Fibroblast of skin of back (primary cell): ENCODE data around the gene SDHB.

Experiments used
- DNase-seq: peaks from one replicate; pipeline ENCODE4 v3.0.0-alpha.2; 2013

The SDHB gene

DNA sequence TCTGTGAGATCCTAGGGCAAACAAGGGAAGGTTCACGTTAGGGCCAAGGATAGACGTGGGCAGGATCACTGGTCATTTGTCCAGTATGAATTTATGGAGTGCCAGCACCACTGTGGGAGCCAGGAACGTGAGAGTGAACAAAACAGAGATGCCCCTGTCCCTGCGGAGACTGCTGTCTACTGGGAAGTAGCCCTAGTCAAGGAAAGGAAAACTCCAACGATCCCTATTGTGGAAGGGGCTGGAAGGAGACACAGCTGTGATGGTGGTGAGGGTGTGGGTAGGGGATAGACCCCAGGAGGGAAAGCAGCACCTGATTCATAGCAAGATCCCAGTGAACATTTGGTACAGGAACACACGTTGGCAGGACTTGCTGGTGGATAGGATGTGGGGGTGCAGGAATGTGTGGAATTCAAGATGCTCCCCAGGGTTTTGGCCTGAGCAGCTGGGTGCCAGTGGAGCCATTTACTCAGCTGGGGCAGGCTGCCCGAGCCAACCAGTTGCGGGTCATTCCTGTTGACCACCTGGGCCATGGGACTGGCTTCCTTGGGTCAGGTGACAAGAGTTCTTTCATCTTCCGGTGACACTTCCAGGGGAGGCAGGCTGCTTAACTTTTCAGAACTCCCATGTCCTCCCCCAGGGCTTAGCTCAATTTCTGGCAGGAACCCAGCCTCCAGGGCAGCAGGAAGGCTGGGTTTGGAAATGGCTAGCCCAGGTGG lies 40.9 kb downstream of the SDHB start:
- DNase-seq = peak; percentile 52

DNA sequence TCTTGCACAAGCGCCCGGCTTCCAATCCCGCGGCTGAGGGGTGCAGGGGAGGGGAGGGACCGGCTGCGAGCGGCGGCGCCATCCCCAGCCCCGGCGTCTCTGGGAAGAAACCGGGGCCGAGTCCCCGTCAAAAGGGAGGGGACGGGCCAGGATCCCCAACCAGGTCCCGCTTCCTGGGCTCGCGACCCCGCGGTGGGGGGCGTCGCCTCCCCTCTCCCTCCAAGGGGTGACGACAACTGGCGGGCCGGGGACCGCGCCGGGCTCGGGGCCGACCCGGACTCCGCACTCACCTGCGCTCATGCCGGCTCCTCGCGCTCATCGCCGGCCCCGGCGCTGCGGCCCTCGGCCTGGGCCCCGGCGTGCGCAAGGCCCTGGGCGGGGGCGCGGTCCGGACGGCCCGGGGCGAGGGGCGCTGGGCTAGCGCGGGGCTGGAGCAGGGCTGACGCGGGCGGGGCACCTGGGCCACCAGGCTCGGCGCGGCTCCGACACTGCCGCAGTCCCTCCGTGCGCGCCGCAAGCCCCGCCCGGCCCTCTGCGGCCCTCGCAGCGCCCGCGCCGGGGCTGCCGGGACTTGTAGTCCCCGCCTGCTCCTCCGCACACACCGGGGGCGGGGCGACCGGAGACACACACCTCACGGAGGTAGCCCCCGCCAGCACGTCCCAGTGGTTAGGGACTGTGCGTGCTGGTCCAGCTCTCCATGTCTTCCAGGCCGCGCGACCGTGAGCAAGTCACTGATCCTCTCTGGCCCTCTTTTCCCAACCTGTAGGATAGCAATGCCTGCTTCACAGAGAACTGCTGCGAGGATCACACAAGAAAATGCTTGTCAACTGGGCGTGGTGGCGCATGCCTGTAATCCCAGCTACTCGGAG lies 42.2 kb downstream of the SDHB start, which contains the start of gene ATP13A2:
TSS of gene ATP13A2 (minus strand) at position 490 of the 869 bp plus-strand sequence. CDS start at position 300, 190 bp downstream.
- peak; percentile 74 for DNase-seq

DNA sequence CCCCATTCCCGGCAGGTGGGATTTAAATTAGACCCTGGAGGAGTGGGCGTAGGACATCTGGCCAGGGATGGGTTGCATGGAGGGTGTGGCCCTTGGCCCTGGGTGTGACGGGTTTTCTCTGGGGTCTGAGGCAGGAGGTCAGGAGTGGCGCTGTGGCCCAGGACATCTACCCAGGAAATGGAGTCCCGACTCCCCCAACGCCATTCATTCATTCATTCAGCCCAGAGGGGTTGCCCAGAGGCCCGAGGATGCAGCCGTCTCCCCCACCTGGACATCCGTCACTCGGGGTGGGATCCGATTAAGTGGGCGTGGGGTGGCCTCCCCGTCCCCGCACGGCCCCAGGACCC lies 42.8 kb downstream of the SDHB start:
- DNase-seq = no peak

DNA sequence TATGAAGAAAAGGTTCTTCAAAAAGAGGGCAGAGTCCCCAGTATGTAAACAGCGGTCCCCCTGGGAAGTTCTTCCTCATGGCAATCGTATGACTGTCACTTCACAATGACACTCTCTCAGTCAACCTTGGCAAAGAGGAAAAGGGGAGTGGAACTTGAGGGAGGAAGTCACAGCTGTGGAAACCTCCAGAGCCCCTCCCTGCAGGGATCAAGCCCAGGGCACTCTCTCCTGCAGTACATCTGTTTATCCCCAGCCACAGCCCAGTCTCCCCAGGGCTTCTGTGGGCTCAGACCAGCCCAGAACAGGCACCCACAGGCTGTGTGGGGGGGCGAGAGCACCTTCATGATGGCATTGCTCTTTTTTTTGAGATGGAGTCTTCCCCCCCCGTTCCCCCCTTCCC lies 44.1 kb downstream of the SDHB start:
- DNase-seq = no peak

DNA sequence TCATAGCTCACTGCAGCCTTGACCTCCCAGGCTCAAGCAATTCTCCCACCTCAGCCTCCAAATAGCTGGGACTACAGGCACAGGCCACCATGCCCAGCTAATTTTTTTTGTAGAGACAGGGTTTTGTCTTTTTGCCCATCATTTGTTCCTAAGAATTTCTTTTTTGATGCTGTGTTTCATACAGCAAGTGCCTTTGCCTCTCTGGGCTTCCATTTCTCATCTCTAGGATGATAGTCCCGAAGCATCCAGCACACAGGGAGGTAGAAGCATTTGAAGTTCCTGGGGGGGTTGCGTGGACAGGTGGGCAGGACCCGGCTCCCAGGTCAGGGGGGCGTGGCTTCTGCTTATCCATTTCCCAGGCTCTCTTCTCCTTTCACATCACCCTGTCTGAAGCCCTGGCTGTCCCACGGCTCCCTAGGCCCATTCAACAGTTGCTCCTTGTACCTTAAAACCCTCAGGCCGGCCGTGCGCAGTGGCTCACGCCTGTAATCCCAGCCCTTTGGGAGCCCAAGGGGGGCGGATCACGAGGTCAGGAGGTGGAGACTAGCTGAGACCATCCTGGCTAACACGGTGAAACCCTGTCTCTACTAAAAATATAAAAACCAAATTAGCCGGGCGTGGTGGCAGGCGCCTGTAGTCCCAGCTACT lies 45.5 kb downstream of the SDHB start:
- DNase-seq = no peak

DNA sequence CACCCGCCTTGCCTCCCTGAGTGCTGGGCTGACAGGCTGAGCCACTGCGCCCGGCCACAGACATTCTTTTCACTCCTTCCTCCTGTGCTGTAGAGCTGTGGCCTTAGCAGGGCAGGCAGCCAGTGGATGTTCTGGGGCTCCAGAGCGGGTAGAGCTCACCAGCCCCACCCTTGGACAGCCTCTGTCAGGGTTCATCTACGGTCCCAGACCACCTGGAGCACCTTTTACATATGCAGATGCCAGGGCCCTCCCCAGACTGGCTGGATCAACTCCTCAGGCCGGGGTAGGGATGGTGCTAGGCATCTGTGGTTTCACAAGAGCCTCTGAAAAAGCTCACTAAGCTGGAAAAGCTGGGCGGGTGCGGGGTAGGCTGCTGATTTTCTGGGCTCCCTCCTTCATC lies 46.7 kb downstream of the SDHB start:
- DNase-seq = no peak

DNA sequence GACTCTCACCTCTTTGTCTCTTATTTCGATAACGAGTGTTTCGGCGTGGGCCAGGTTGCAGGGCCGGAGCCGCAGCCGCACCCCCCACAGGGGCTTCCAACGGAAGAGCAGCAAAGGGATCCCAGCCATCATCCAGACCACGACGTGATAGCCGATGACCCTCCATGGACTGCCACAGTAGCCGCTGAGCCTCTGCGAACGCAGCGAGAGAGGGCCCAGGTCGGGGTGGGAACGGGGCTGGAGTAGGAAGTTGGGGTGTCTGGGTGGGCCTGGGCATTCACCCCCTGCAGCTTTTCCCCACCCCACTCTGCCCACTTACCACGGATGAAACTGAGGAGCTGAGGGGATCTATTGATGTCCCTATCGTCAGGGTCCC lies 48.5 kb downstream of the SDHB start:
- DNase-seq = no peak

DNA sequence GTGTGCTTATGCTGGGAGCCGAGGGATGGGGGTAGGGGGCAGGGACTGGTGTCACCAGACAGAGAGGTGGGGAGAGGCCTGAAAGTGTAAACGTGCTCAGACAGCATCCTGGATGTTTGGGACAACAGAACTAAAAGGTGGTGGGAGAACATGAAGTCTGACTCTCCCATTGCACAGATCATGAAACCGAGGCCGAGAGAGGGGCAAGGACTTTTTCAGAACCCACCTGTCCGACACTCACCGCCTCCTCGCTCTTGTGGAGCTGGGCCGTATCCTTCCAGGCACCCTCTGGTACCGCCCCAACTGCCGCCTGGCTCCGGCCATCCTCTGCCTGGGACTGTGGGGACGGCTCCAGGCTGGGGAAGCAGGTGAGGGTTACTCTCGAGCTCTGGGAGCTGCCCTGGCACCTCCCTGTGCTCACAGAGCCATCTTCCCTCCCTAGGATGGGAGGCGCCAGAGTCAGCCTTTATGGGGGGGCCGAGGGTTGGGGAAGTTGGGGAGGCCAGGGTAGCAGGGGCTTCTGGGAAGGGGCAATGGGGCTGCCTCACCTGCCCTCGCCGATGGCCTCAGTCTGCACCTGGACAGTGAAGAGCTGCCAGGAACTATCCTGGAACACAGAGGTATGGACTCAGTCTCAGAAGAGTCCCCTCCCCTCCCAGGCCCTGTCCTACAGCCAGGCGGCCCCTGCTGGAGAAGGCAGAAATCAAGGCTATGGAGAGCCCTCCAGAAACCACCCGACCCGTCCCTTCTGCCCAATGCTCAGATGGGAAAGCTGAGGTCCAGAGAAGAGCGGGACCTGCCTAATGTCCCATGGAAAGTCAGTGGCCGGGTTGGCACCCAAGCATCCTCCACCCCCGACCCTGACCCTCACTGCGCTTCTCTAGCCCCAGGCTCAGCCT lies 49.1 kb downstream of the SDHB start:
- DNase-seq = no peak

DNA sequence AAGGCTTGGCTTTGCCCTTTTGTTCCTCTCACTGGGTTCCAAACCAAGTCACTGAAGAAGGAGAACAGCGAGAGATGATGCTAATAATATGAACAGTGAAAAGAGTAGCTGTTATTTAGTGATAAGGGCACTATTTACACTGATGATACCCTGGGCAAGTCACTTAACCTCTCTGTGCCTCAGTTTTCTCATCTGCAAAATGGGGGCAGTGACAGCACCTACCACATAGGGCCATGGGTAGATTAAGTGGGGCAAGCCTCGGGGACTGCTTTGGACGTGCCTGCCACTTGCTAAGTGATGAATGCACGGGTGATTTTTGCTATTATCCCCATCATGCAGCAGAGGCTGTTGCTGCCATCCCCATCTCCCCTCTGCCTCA lies 51.3 kb downstream of the SDHB start:
- no peak for DNase-seq

DNA sequence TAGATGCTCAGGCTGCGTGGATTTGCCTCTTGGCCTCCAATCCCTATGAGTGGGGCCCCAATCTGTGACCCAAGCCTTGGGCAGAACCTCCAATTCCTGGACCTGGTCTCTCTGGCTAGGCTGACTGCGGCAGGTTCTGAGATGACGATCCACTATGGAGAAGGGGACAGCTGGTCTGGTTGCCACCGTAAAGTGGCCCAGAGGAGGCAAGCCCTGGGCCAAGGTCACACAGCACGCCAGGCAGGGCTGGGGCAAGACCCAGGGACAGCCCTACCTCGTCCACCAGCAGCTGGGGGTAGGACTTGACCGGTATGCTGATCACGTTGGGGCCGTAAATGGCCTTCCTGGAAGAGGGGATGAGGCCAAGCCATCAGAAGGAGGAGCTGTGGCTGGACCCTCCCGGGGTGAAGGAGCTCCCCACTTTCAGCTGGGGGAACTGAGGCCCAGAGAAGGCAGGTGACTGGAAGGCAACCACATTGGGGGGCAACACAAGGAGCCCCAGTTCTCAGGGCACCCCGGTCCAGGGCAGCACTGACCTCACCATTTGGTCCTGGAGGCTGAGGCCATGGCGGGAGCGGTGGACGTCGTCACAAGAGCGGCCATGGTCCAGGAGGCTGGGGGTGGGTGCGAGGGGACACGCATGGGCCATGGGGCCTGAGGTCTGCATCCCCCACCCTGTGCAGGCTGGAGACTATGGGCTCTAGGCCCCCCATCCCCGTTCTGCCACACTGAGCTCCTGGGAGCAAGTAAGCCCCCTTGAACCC lies 51.9 kb downstream of the SDHB start:
- DNase-seq = no peak

DNA sequence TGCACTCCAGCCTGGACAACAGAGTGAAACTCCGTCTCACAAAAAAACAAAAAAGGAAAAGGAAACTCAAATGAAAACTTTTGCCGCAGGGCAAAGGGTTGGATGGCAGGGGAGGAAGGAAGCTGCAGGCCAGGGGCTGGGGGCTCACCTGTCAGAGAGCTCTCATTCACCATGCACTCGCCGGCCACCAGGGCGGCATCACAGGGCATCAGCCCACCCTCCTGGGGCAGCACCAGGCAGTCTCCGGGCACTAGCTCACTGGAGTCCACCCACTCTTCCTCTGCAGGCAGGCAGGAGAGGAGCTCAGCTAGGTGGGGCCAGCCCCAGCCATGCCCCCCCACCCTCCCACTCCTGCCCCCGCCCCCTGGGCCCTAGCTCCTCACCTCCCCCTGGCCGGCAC lies 54.0 kb downstream of the SDHB start:
- no peak for DNase-seq

DNA sequence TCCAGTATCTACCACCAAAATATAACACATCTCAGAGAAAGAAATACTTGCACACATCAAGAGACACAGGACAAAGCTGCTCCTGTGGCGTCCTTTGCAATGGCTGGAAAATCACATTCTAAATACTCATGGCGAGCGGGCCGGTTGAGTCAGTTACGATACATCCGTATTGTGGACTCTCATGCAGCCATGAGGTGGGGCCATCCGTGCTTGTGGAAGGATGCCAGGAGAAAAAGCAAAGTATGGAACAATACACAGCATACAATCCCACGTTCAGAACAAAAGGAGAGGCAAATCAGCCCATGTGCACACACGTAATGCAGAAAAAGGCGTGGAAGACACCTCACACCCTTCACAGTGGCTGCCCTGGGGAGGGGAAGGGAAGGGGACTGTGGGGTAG lies 55.2 kb downstream of the SDHB start:
- no peak for DNase-seq

DNA sequence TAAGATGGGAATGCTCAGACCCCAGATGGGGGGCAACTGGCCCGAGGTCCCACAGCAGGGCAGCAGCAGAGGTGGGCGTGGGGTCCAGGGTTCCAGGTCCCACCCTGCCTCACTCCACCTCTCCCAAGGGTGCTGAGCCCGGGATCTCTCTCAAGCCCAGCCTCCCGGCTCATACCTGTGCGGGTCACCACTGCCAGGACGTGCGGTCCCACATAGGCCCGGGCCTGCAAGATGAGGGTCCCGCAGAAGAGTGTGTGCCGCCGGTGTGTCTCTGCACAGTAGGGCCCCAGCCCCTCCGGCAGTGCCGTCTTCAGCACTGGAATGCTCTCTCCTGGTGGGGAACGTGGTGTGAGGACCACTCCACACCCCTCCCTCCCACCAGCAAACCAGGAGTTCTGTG lies 57.0 kb downstream of the SDHB start:
- DNase-seq = no peak

DNA sequence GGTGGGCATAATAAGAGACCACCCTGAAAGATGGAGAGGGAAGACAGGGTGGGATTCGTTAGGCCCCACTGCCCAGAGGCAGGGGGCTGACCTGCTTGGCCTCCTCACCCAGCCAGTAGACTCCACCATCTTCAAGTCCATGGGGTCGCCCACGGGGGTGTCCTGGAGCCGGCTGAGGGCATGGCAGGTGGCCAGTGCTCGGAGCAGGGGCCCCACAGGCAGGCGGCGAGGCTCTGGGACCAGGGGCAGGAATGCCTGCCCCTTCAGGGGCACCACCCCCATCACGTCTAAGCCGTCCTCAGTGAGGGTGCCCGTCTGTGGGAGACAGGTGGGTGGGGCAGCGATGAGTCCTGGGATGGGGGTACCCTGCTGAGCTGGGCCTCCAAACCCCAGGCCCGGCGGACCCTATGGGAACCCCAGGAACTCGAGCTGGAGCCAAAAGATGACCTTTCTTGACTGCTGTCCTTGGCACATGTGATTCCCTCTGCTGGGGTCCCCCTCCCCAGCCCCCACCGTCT lies 60.3 kb downstream of the SDHB start:
- no peak for DNase-seq

DNA sequence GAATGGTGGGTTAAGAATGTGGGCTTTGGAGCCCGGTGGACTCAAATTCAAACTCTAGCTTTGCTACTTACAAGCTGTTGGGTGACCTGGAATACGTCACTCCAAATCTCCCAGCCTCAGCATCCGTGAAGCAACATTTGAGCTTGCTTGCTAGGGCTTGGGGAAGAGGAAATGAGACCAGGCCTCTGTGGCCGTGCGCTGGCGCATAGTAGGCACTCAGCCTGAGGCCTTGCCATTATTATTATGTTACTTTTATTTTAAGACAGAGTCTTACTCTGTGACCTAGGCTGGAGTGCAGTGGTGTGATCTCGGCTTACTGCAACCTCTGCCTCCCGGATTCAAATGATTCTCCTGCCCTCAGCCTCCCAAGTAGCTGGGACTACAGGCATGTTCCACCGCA lies 61.2 kb downstream of the SDHB start:
- no peak for DNase-seq

DNA sequence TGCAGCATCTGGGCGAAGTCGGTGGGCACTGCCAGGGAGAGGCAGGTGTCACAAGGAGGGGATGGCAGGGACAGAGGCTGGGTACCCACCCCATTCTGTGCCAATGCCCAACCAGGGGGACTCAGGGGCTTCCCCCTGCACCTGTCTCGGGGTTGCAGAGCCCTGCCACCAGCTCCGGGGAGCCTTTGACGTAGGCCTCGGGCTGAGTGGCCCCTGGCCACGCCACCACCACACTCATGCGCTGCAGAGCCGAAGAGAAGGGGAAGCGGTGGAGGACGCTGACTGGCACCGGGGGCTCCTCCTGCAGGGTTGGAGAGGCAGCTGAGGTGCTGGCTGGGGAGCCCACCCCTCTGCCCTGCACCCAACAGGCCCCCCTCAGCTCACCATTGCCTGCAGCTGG lies 61.7 kb downstream of the SDHB start:
- no peak for DNase-seq

DNA sequence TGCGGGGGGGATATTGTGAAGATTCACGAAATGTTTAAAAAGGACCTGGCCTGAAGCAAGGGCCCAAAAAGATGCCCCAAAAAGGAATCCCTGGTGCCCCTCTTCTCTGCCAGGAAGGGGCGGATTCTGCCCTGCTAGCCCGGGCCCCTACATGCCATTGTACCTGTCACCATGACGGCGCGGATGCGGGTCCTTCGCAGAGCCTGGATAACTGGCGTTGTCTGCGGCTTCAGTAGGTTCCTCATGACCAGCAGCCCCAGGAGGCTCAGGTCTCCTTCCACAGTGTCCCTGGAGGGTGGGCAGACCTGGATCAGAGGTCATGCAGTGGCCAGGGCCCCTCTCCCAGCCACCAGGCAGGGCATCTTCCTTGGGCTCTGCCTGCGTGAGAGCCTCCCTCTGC lies 62.3 kb downstream of the SDHB start:
- no peak for DNase-seq

DNA sequence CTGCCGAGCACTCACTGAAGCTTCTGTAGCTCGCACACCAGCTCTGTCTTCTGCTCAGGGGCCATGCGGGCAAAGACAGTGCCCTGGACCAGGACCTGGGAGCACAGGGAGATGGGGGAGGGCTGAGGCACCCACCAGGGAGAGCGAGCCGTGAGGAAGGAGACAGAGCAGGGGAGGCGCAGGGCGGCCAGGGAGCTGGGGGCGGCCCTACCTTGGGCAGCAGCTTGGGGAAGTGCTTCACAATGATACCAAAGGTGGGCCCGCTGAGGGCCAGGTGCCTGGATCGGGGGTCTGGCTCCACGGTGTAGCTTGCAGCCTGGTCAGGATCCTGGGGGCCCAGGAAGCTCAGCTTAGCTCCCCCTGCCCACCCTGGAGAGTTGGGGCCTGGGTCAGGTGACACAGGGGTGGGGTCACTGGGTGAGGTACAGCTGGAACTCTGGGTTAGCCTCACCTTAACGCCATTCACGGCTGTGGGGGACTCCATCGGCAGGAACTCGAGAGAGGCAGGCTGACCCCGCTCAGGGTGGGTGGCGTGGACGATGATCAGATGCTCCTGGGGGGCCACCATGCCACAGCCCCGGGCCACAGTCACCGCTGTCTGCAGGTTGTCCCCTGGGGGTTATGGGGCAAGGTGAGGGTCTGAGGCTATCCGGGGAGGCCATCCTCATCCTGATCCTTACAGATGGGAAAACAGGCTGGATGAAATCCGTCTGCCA lies 64.0 kb downstream of the SDHB start:
- no peak for DNase-seq

DNA sequence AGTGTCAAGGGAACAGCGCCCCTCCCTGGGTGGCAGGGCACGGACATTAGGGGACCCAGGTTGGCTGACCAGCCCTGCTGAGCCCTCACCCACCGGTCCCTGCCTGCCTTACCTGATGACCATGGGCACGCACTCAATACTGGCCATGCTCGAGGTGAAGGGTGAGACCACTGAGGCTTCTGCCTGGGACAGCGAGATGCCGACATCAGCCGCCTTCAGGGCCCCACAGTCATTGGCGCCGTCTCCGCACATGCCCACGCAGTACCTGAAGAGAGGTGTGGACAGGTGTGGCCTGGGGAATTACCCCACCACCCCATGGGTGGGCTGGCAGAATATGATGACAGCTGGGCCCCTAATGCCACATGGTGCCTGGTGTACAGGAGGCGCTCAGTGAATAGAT lies 65.6 kb downstream of the SDHB start:
- no peak for DNase-seq

DNA sequence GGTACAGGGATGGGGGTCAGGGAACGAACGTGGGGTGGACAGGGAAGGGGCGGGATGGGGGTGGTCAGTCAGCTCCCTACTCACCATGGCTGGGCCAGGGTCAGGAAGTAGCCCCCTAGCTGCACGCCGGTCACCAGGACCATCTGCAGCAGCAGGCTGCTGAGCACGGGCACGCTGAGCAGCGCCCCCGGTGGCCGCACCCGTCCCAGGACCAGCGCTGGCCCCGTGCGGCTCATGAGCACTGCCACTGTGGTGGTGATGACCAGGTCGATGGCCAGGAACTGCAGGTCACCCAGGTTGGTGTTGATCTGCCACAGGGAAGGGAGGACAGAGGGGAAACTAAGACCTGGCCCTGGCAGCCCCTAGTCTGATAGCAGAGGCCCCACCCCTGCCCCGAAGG lies 66.9 kb downstream of the SDHB start:
- DNase-seq = no peak

DNA sequence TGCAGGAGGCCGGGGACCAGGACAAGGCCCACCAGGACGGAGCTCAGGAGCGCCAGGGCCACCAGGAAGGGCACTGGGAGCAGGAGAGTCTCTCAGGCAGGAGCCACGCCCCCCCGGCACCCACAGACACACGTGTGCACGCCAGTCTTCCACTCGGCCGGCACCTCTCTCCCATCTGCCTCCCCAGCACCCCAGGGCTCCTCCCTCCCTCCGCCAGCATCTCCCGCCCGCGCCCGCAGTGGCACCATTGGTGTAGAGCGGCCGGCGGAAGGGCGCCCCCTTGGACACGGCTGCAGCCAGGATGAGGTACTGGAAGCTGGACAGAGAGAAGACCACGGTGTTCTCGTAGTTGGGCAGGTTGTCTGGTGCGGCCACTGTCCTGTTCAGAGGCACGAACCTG lies 67.3 kb downstream of the SDHB start:
- no peak for DNase-seq
